PFSK-1 (cell line): ENCODE measurements around the gene DCXR.

Experiments used
- FOXP2 ChIP-seq: optimal IDR thresholded peaks from 2 replicates; pipeline ENCODE3; 2011; ENCODE audit warnings: borderline replicate concordance, control low read depth, inconsistent platforms; ENCODE audit not compliant: insufficient read depth; ENCODE audit errors: extremely low read length, extremely low read depth
- POLR2AphosphoS5 ChIP-seq: IDR thresholded peaks from 2 replicates; pipeline ENCODE4 v1.6.1; 2012; ENCODE audit warnings: low read depth, mild to moderate bottlenecking, control low read depth, low read length, moderate library complexity
- SIN3A ChIP-seq: IDR thresholded peaks from 2 replicates; pipeline ENCODE4 v1.6.1; 2012; ENCODE audit warnings: mild to moderate bottlenecking, low read length, moderate library complexity, borderline replicate concordance; ENCODE audit not compliant: insufficient read depth
- TAF1 ChIP-seq: IDR thresholded peaks from 2 replicates; pipeline ENCODE4 v1.6.1; 2012; ENCODE audit warnings: low read length, control low read depth, borderline replicate concordance; ENCODE audit not compliant: insufficient read depth
- TF ChIP-seq, protein P1 (sequence below), 2 experiments: IDR thresholded peaks; 2 replicates each; pipeline versions ENCODE4 v1.6.1 to v1.8.0; 2011 to 2012; ENCODE audit warnings: low read depth in 2 of 2, low read length in 2 of 2, control low read depth in 1 of 2, inconsistent platforms in 1 of 2, mild to moderate bottlenecking in 1 of 2, moderate library complexity in 1 of 2; ENCODE audit not compliant: insufficient read depth in 1 of 2

Gene DCXR

GRCh38 chr17:82035956-82036633, 1.4 kb downstream of the DCXR start:
- no peak for TF ChIP-seq TAF1

DNA sequence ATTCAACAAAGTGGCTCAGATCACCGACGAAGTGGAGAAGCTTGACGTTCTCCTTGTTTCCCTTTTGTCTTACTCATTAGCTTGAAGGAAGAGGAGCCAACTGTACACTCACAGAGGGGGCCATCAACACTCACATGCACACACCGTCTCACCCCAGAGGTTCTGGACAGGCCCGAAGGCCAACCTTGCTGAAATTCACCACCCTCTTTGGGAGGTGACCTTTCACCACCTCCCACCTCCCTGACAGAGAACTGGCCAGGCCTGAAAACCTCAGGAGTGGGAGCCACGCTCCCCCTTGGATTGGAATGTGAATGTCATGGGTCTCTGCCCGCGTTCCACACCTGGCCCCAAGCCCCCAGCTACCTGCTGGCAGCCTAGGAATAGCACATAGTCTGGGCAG, 2.0 kb downstream of the DCXR start:
- TF ChIP-seq, protein P1, sequence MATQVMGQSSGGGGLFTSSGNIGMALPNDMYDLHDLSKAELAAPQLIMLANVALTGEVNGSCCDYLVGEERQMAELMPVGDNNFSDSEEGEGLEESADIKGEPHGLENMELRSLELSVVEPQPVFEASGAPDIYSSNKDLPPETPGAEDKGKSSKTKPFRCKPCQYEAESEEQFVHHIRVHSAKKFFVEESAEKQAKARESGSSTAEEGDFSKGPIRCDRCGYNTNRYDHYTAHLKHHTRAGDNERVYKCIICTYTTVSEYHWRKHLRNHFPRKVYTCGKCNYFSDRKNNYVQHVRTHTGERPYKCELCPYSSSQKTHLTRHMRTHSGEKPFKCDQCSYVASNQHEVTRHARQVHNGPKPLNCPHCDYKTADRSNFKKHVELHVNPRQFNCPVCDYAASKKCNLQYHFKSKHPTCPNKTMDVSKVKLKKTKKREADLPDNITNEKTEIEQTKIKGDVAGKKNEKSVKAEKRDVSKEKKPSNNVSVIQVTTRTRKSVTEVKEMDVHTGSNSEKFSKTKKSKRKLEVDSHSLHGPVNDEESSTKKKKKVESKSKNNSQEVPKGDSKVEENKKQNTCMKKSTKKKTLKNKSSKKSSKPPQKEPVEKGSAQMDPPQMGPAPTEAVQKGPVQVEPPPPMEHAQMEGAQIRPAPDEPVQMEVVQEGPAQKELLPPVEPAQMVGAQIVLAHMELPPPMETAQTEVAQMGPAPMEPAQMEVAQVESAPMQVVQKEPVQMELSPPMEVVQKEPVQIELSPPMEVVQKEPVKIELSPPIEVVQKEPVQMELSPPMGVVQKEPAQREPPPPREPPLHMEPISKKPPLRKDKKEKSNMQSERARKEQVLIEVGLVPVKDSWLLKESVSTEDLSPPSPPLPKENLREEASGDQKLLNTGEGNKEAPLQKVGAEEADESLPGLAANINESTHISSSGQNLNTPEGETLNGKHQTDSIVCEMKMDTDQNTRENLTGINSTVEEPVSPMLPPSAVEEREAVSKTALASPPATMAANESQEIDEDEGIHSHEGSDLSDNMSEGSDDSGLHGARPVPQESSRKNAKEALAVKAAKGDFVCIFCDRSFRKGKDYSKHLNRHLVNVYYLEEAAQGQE (IDR thresholded peaks at IDR 0.05; ENCODE audit: insufficient read depth in 1 of 2, low read depth in 2 of 2, low read length in 2 of 2): no peak
- TF ChIP-seq SIN3A: no peak
- no peak for TF ChIP-seq FOXP2
- no peak for TF ChIP-seq POLR2AphosphoS5
- no peak for TF ChIP-seq TAF1

GRCh38 chr17:82034371-82035011, 3.0 kb downstream of the DCXR start:
- TF ChIP-seq FOXP2: no peak
- TF ChIP-seq POLR2AphosphoS5: peak; percentile 33; the same call in 1 of the 2 replicates

GRCh38 chr17:82033359-82034085, 4.0 kb downstream of the DCXR start:
- no peak for TF ChIP-seq TAF1

DNA sequence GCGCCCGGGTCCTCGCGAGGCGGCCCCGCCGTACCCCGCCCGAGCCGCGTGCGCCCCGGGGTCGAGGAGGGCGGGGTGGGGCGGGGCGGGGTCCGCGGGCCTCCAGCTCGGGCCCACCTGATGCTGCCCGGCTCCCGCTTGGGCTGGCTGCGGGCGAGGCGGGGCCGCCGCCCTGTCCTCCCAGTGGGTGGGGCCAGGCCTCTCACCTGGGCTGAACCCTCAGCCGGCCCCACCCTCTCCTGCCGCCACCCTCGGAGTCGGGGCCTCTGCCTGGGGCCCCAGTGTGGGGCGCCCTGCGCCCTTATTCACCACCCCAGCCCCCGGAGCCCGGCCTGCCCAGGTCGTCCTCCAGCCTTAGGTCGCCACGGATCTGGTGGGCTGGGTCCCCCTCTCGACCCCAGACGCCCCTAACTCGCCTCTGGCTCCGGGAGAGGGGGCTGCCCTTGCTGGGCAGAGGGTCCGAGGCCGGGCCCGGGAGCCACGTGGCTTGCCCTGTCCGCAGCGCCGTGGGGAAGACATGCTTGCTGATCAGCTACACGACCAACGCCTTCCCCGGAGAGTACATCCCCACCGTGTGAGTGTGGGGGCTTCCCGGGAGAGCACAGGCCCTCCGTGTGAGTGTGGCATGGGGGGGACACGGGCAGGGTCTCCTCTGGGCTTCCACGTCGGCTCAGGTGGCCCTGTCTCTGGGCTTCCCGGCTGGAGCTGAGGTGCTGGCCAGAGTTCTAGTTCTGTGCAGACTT, 5.4 kb downstream of the DCXR start:
- TF ChIP-seq FOXP2 (no peak), SIN3A (no peak), POLR2AphosphoS5 (no peak), TAF1 (no peak)
- TF ChIP-seq, protein P1 (IDR thresholded peaks at IDR 0.05; ENCODE audit: insufficient read depth in 1 of 2, low read depth in 2 of 2, low read length in 2 of 2): no peak

DNA sequence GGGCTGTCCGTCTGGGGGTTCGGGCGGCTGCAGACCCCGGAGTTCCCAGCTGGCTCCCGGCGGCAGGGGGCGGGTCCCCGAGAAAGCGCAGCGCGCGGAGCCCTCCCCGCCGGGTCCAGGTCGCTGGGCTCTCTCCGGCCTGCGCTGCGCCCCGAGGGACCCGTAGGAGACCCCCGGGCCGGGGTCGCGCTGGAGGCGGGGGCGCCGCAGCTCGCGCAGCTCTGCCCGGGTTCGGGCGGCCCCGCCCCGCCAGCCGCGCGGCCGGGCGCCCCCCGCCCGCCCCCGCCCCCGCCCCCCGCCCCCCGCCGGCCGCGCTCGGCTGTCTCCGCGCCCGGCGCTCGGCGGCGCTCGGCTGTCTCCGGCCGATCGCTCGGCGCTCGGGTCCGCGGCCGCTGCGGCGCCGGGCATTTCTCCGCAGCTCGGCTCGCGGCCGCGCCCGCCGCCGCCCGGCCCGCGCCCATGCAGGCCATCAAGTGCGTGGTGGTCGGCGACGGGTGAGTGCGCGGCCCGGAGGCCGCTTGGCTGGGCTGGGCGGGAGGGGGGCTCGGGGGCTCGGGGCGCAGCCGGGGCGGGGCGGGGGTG, 6.1 kb downstream of the DCXR start, which contains the start of gene RAC3:
TSS of gene RAC3 (plus strand) at position 376 of the 582 bp plus-strand sequence. CDS start at position 460, 84 bp downstream.
- TF ChIP-seq FOXP2: no peak

GRCh38 chr17:82030470-82031302, 6.8 kb downstream of the DCXR start:
- no peak for TF ChIP-seq TAF1
- TF ChIP-seq, protein P1 (IDR thresholded peaks at IDR 0.05; ENCODE audit: insufficient read depth in 1 of 2, low read depth in 2 of 2, low read length in 2 of 2): no peak
- TF ChIP-seq POLR2AphosphoS5: peak; percentile 44; the same call in 1 of the 2 replicates
- 0 out of 2 replicates have a peak, but pooled peaks have one; percentile 20 for TF ChIP-seq SIN3A
- no peak for TF ChIP-seq FOXP2
